Parathyroid adenoma (tissue), 2 donors: ENCODE measurements around the gene ACTN1.

Experiments
- H2AFZ ChIP-seq: fragments of 300-600 bp; sonication (generic); one replicate; pipeline ENCODE4 v1.7.0; 2017; ENCODE audit warnings: antibody characterized with exemption, mild to moderate bottlenecking
- H3K27ac ChIP-seq: fragments of 300-600 bp; sonication (generic); one replicate; pipeline ENCODE4 v1.7.0; 2017
- H3K27me3 ChIP-seq: fragments of 300-600 bp; sonication (generic); one replicate; pipeline ENCODE4 v1.7.0; 2017; ENCODE audit warnings: low read length; ENCODE audit not compliant: control insufficient read depth, insufficient read depth
- H3K36me3 ChIP-seq: fragments of 300-600 bp; sonication (generic); one replicate; pipeline ENCODE4 v1.7.0; 2017; ENCODE audit warnings: low read length; ENCODE audit not compliant: control insufficient read depth, insufficient read depth
- H3K4me1 ChIP-seq: fragments of 300-600 bp; sonication (generic); one replicate; pipeline ENCODE4 v1.7.0; 2017; ENCODE audit warnings: control low read depth
- H3K4me2 ChIP-seq: fragments of 300-600 bp; sonication (generic); one replicate; pipeline ENCODE4 v1.7.0; 2017; ENCODE audit warnings: low read length
- H3K4me3 ChIP-seq: fragments of 300-600 bp; sonication (generic); one replicate; pipeline ENCODE4 v1.7.0; 2017; ENCODE audit warnings: low read depth, low read length
- H3K79me2 ChIP-seq: fragments of 300-600 bp; sonication (generic); one replicate; pipeline ENCODE4 v1.7.0; 2017; ENCODE audit warnings: control low read depth
- H3K9ac ChIP-seq: fragments of 300-600 bp; sonication (generic); one replicate; pipeline ENCODE4 v1.7.0; 2017; ENCODE audit warnings: mild to moderate bottlenecking
- H3K9me3 ChIP-seq: fragments of 300-600 bp; sonication (generic); one replicate; pipeline ENCODE4 v1.7.0; 2017; ENCODE audit warnings: low read length; ENCODE audit not compliant: control insufficient read depth
- TF ChIP-seq, protein P1 (sequence below): fragments of 300-600 bp; sonication (generic); IDR thresholded peaks from one replicate; pipeline ENCODE4 v1.7.0; 2017; ENCODE audit warnings: antibody characterized with exemption, mild to moderate bottlenecking
- donor health status: primary hyperparathyroidism.

The ACTN1 gene

DNA sequence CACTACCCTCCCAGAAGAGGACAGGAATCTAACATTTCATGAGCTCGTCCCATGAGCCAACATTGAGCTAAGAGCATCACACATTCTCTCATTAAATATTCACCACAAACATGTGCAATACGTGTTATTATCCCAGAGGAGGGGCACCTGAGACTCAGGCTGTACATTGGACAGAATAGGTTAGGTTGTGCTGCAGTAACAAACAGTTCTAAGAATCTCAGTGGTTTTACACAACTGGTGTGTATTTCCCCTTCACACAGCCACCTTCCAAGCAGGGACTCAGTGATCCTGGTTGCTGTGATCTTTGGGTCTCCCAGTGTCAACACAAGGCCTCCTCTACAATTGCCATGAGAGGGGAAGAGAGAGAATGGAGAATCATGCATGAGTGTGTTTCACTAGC, 15.0 kb upstream of the ACTN1 start:
- Histone ChIP-seq H3K36me3 (no peaks in the 10 kb centered on the region), H3K4me2 (no peak overlapping the region), H3K79me2 (no peaks in the 10 kb centered on the region), H3K27ac (no peak overlapping the region), H3K4me1 (no peaks in the 10 kb centered on the region), H3K4me3 (no peak overlapping the region), H3K9ac (no peak overlapping the region), H3K27me3 (no peaks in the 10 kb centered on the region), H3K9me3 (no peaks in the 10 kb centered on the region), H2AFZ (no peak overlapping the region)
- TF ChIP-seq, protein P1, sequence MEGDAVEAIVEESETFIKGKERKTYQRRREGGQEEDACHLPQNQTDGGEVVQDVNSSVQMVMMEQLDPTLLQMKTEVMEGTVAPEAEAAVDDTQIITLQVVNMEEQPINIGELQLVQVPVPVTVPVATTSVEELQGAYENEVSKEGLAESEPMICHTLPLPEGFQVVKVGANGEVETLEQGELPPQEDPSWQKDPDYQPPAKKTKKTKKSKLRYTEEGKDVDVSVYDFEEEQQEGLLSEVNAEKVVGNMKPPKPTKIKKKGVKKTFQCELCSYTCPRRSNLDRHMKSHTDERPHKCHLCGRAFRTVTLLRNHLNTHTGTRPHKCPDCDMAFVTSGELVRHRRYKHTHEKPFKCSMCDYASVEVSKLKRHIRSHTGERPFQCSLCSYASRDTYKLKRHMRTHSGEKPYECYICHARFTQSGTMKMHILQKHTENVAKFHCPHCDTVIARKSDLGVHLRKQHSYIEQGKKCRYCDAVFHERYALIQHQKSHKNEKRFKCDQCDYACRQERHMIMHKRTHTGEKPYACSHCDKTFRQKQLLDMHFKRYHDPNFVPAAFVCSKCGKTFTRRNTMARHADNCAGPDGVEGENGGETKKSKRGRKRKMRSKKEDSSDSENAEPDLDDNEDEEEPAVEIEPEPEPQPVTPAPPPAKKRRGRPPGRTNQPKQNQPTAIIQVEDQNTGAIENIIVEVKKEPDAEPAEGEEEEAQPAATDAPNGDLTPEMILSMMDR = no peak

DNA sequence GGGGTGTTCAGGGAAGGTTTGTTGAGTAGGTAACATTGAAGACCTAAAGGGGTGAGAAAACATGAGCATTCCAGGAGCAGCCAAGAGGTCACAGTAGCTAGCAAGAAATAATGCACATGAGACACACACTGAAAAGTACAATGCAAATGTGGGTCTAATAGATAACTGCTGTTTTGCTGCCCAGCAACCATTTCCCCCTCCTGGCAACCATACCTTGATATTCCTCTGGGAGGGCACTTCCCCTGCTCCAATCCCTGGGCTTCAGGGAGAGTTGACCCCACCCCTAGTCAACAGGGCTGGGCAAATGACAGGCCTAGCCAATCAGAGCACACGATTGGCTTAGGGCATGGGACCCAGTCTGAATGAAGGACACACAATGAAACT, 8.5 kb upstream of the ACTN1 start:
- Histone ChIP-seq H3K79me2 (no peaks in the 10 kb centered on the region), H3K27ac (no peak overlapping the region), H3K4me2 (no peak overlapping the region), H3K36me3 (no peaks in the 10 kb centered on the region), H2AFZ (no peak overlapping the region), H3K9ac (no peak overlapping the region), H3K27me3 (no peaks in the 10 kb centered on the region), H3K4me3 (no peak overlapping the region), H3K4me1 (no peaks in the 10 kb centered on the region), H3K9me3 (no peaks in the 10 kb centered on the region)
- TF ChIP-seq, protein P1 = no peak

DNA sequence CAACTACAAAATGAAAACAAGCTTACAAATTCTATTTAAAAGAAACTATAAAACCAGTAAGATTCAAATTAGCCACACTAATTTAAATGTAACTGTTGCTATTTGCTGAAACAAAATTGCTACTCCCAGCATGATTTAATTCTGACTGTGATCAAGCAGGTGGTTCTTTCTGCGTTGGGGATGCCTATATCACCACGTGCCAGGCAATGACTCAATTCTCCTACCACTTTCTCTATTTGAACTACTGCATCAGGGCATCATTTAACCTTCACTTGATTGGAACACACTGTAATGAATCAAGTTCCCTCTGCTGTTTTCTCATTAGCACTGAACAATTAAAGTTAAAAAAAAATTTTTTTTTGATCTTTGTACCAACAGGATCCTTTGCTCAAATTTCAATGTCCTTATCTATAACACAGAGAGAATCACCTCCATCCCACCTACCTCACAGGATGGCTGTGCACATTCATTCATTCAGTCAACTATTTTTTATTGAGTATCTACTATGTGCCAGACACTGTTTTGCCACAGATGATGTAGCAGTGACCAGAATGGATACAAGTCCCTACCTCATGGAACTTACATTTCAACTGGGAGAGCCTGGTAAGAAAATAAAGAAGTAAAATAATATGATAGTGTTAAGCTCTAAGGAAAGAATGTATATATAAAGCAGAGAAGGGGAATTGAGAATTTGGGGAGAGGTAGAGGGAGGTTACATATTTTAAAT, 8.0 kb upstream of the ACTN1 start:
- Histone ChIP-seq H3K27me3 (no peaks in the 10 kb centered on the region), H3K9me3 (no peaks in the 10 kb centered on the region), H3K79me2 (no peaks in the 10 kb centered on the region), H3K27ac (no peak overlapping the region), H2AFZ (no peak overlapping the region), H3K9ac (no peak overlapping the region), H3K4me3 (no peak overlapping the region), H3K4me2 (no peak overlapping the region), H3K4me1 (no peaks in the 10 kb centered on the region), H3K36me3 (no peaks in the 10 kb centered on the region)
- TF ChIP-seq, protein P1 = no peak

DNA sequence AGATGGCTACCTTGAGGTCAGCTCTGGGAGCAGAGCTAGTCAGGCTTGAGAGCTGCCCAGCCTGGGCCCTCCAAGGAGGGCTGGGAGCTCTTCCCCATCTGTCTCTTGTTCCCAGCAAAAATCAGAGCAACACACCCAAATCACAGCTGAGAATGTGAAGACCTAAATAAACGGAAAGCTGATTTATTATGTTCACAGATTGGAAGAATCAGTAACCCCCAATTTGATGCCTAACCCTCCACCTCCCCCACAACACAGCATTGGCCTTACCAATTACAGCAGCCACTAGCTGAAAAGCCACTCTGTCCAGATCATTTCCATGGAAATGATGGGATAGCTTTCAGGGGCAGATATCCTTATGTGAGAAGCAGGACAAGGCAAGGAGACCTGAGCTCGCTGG, 7.1 kb upstream of the ACTN1 start:
- Histone ChIP-seq H3K9me3 (no peaks in the 10 kb centered on the region), H3K27ac (no peak overlapping the region)
- TF ChIP-seq, protein P1 = no peak

DNA sequence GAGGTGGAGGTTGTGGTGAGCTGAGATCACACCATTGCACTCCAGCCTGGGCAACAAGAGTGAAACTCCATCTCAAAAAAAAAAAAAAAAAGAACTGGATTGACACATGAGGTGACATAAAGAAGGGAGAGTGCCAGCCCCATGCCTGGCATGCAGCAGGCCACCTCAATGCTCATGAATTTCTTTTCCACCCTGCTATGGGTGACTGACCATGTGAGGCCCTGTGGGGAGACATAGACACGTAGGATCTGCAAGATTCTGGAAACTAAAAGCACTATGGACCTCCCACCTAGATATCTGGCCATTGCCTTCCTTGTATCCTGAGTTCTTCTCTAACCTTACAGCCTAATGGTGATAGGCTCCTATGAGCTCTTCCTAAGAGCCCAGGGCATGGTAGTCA, 5.6 kb upstream of the ACTN1 start:
- no peak overlapping the region for H3K9ac ChIP-seq
- no peak overlapping the region for H3K27ac ChIP-seq
- H3K79me2 ChIP-seq = no peaks in the 10 kb centered on the region
- no peaks in the 10 kb centered on the region for H3K27me3 ChIP-seq
- TF ChIP-seq, protein P1 = no peak
- H3K4me1 ChIP-seq = no peaks in the 10 kb centered on the region
- no peaks in the 10 kb centered on the region for H3K9me3 ChIP-seq
- H3K4me2 ChIP-seq = no peak overlapping the region
- H3K36me3 ChIP-seq = no peaks in the 10 kb centered on the region
- no peak overlapping the region for H2AFZ ChIP-seq
- no peak overlapping the region for H3K4me3 ChIP-seq

More for the DNA sequence above, 7.1 kb upstream of the ACTN1 start:
- Histone ChIP-seq H3K4me2 (no peak overlapping the region), H2AFZ (no peak overlapping the region), H3K9ac (no peak overlapping the region), H3K27me3 (no peaks in the 10 kb centered on the region), H3K4me1 (no peaks in the 10 kb centered on the region), H3K79me2 (no peaks in the 10 kb centered on the region), H3K4me3 (no peak overlapping the region), H3K36me3 (no peaks in the 10 kb centered on the region)
